HUES64 (cell line): ENCODE measurements around the gene USP43.

Experiments used
- H3K27ac ChIP-seq: 2 replicates; pipeline ENCODE4 v1.7.0; 2013; ENCODE audit warnings: low read depth, low read length, inconsistent platforms
- H3K27me3 ChIP-seq: 2 replicates; pipeline ENCODE4 v1.6.1; 2013; ENCODE audit warnings: mild to moderate bottlenecking, low read length; ENCODE audit not compliant: insufficient read depth
- H3K36me3 ChIP-seq: 2 replicates; pipeline ENCODE4 v1.6.1; 2013; ENCODE audit warnings: mild to moderate bottlenecking, low read length; ENCODE audit not compliant: insufficient read depth
- H3K4me1 ChIP-seq: 2 replicates; pipeline ENCODE4 v1.6.1; 2013; ENCODE audit warnings: mild to moderate bottlenecking, low read length, moderate library complexity; ENCODE audit not compliant: insufficient read depth
- H3K4me3 ChIP-seq: 2 replicates; pipeline ENCODE4 v1.5.1; 2013; ENCODE audit warnings: mild to moderate bottlenecking, low read length, moderate library complexity
- H3K9ac ChIP-seq: 2 replicates; pipeline ENCODE4 v1.6.1; 2013; ENCODE audit warnings: mild to moderate bottlenecking, low read depth, low read length
- H3K9me3 ChIP-seq: 2 replicates; pipeline ENCODE4 v1.6.1; 2013; ENCODE audit warnings: low read depth, low read length; ENCODE audit not compliant: insufficient read depth
- WGBS: fragments of 150-250, 120-280 bp; methylation state at CpG from one replicate; pipeline ENCODE4 v1.1.7; 2013; ENCODE audit warnings: missing lambda C conversion rate; 5-methylcytosine and 5-hydroxymethylcytosine counted together

Gene USP43

GRCh38 chr17:9677411-9677810 is 32.1 kb downstream of the USP43 start:
- WGBS = 90% methylated on average over 7 of the region's 7 CpGs
- no peak overlapping the region for H3K27ac ChIP-seq
- H3K9me3 ChIP-seq = peaks cover 14% of the 10 kb centered on the region
- H3K4me3 ChIP-seq = no peak overlapping the region
- H3K27me3 ChIP-seq = no peaks in the 10 kb centered on the region
- H3K4me1 ChIP-seq = no peaks in the 10 kb centered on the region
- no peak overlapping the region for H3K9ac ChIP-seq
- H3K36me3 ChIP-seq = peaks cover 13% of the 10 kb centered on the region

- 71% methylated on average over 3 of the region's 4 CpGs for WGBS
- H3K27me3 ChIP-seq = no peaks in the 10 kb centered on the region
- H3K36me3 ChIP-seq = peaks cover 14% of the 10 kb centered on the region
- H3K9me3 ChIP-seq = peaks cover 14% of the 10 kb centered on the region
- no peak overlapping the region for H3K27ac ChIP-seq
- no peak overlapping the region for H3K4me3 ChIP-seq
- no peak overlapping the region for H3K9ac ChIP-seq
- H3K4me1 ChIP-seq = no peaks in the 10 kb centered on the region
These were observed 32.6 kb downstream of the USP43 start for GRCh38 chr17:9677896-9678295.

- 91% methylated on average over 10 of the region's 10 CpGs for WGBS
- no peak overlapping the region for H3K9ac ChIP-seq
- H3K9me3 ChIP-seq = peaks cover 7% of the 10 kb centered on the region
- no peaks in the 10 kb centered on the region for H3K27me3 ChIP-seq
- no peak overlapping the region for H3K4me3 ChIP-seq
- peaks cover 14% of the 10 kb centered on the region for H3K36me3 ChIP-seq
- H3K27ac ChIP-seq = no peak overlapping the region
- H3K4me1 ChIP-seq = no peaks in the 10 kb centered on the region
These were observed 39.8 kb downstream of the USP43 start for GRCh38 chr17:9684955-9685621.

GRCh38 chr17:9693755-9694154 is 48.4 kb downstream of the USP43 start:
- 96% methylated on average over 7 of the region's 7 CpGs for WGBS
- H3K9ac ChIP-seq = no peak overlapping the region

GRCh38 chr17:9696279-9697044 is 51.1 kb downstream of the USP43 start:
- H3K4me3 ChIP-seq = no peak overlapping the region
- no peaks in the 10 kb centered on the region for H3K9me3 ChIP-seq
- H3K27ac ChIP-seq = no peak overlapping the region
- 91% methylated on average over 12 of the region's 12 CpGs for WGBS
- no peaks in the 10 kb centered on the region for H3K27me3 ChIP-seq
- no peak overlapping the region for H3K9ac ChIP-seq
- H3K4me1 ChIP-seq = no peaks in the 10 kb centered on the region
- H3K36me3 ChIP-seq = peaks cover 9% of the 10 kb centered on the region; the same call in 1 of the 2 replicates

More at GRCh38 chr17:9693755-9694154, 48.4 kb downstream of the USP43 start:
- Histone ChIP-seq H3K4me1 (no peaks in the 10 kb centered on the region), H3K4me3 (no peak overlapping the region), H3K27ac (no peak overlapping the region), H3K36me3 (peaks cover 6% of the 10 kb centered on the region; the same call in 1 of the 2 replicates), H3K27me3 (no peaks in the 10 kb centered on the region), H3K9me3 (no peaks in the 10 kb centered on the region)

- Histone ChIP-seq H3K27ac (no peak overlapping the region), H3K4me3 (no peak overlapping the region), H3K36me3 (peaks cover 8% of the 10 kb centered on the region; the same call in 1 of the 2 replicates), H3K4me1 (no peaks in the 10 kb centered on the region), H3K27me3 (no peaks in the 10 kb centered on the region), H3K9ac (no peak overlapping the region), H3K9me3 (no peaks in the 10 kb centered on the region)
- WGBS = 94% methylated on average over 6 of the region's 7 CpGs
These were observed 54.8 kb downstream of the USP43 start for GRCh38 chr17:9700136-9700535.

- no peaks in the 10 kb centered on the region for H3K4me1 ChIP-seq
These were observed 55.6 kb downstream of the USP43 start for GRCh38 chr17:9700754-9701476.

GRCh38 chr17:9702482-9702881 is 57.2 kb downstream of the USP43 start:
- H3K9ac ChIP-seq = no peak overlapping the region
- WGBS = 90% methylated on average over 9 of the region's 9 CpGs

More at GRCh38 chr17:9700754-9701476, 55.6 kb downstream of the USP43 start:
- Histone ChIP-seq H3K36me3 (peaks cover 4% of the 10 kb centered on the region; the same call in 1 of the 2 replicates), H3K9ac (no peak overlapping the region), H3K4me3 (no peak overlapping the region), H3K27ac (no peak overlapping the region), H3K9me3 (no peaks in the 10 kb centered on the region), H3K27me3 (no peaks in the 10 kb centered on the region)
- 94% methylated on average over 20 of the region's 20 CpGs for WGBS

GRCh38 chr17:9702914-9703780 is 57.8 kb downstream of the USP43 start:
- Histone ChIP-seq H3K27me3 (no peaks in the 10 kb centered on the region), H3K27ac (no peak overlapping the region), H3K9me3 (no peaks in the 10 kb centered on the region), H3K4me3 (no peak overlapping the region), H3K36me3 (peaks cover 7% of the 10 kb centered on the region; the same call in 1 of the 2 replicates), H3K9ac (no peak overlapping the region), H3K4me1 (no peaks in the 10 kb centered on the region)
- 87% methylated on average over 15 of the region's 15 CpGs for WGBS

More at GRCh38 chr17:9702482-9702881, 57.2 kb downstream of the USP43 start:
- Histone ChIP-seq H3K36me3 (peaks cover 7% of the 10 kb centered on the region; the same call in 1 of the 2 replicates), H3K4me1 (no peaks in the 10 kb centered on the region), H3K27me3 (no peaks in the 10 kb centered on the region), H3K4me3 (no peak overlapping the region), H3K9me3 (no peaks in the 10 kb centered on the region), H3K27ac (no peak overlapping the region)

GRCh38 chr17:9703781-9704082 is 58.4 kb downstream of the USP43 start:
- H3K36me3 ChIP-seq = peaks cover 7% of the 10 kb centered on the region; the same call in 1 of the 2 replicates
- no peak overlapping the region for H3K27ac ChIP-seq
- H3K9ac ChIP-seq = no peak overlapping the region
- no peaks in the 10 kb centered on the region for H3K4me1 ChIP-seq
- no peaks in the 10 kb centered on the region for H3K9me3 ChIP-seq
- no peaks in the 10 kb centered on the region for H3K27me3 ChIP-seq
- 83% methylated on average over 3 of the region's 3 CpGs for WGBS
- no peak overlapping the region for H3K4me3 ChIP-seq
